GM23338 (cell line): ENCODE results near the gene CES2. TPM values are rescaled to one million over a fixed set of nuclear protein-coding genes. Genes with fewer than 3 reads are reported as not detected.

Experiments
- ATAC-seq: fragments of 200-7000 bp; cut with Tn5 transposase; 3 replicates; pipeline ENCODE4 v1.9.1; 2020
- DNase-seq: peaks from one replicate; pipeline ENCODE4 v3.0.0-alpha.2; 2015; ENCODE audit warnings: low spot score
- H2AFZ ChIP-seq: fragments of 200-600 bp; sonication (generic); 2 replicates; pipeline ENCODE4 v1.8.0; 2016; ENCODE audit warnings: antibody characterized with exemption, mild to moderate bottlenecking, moderate library complexity
- H3F3A ChIP-seq: fragments of 200-600 bp; sonication (generic); replicated peaks from 2 replicates; pipeline ENCODE4 v1.8.0; 2017; ENCODE audit warnings: antibody characterized with exemption, mixed run types, low read depth
- H3K27ac ChIP-seq: fragments of 200-600 bp; sonication (generic); 2 replicates; pipeline ENCODE4 v1.6.1; 2016; ENCODE audit warnings: low read depth
- H3K27me3 ChIP-seq: fragments of 200-600 bp; sonication (generic); 2 replicates; pipeline ENCODE4 v1.8.0; 2016; ENCODE audit warnings: mild to moderate bottlenecking, mixed run types, moderate library complexity; ENCODE audit not compliant: insufficient read depth
- H3K36me3 ChIP-seq: fragments of 200-600 bp; sonication (generic); 2 replicates; pipeline ENCODE4 v1.8.0; 2016; ENCODE audit warnings: mild to moderate bottlenecking; ENCODE audit not compliant: insufficient read depth
- H3K4me1 ChIP-seq: fragments of 200-600 bp; sonication (generic); 2 replicates; pipeline ENCODE4 v1.8.0; 2016; ENCODE audit warnings: mild to moderate bottlenecking, moderate library complexity; ENCODE audit not compliant: insufficient read depth
- H3K4me2 ChIP-seq: fragments of 200-600 bp; sonication (generic); 2 replicates; pipeline ENCODE4 v1.7.1; 2017; ENCODE audit warnings: mixed run types
- H3K4me3 ChIP-seq: fragments of 200-600 bp; sonication (generic); 2 replicates; pipeline ENCODE4 v1.6.1; 2016; ENCODE audit warnings: mixed run types
- H3K79me2 ChIP-seq: fragments of 200-600 bp; sonication (generic); replicated peaks from 2 replicates; pipeline ENCODE4 v1.8.0; 2017; ENCODE audit warnings: mild to moderate bottlenecking; ENCODE audit not compliant: insufficient read depth
- H3K9me2 ChIP-seq: fragments of 200-600 bp; sonication (generic); 2 replicates; pipeline ENCODE4 v1.8.0; 2017; ENCODE audit not compliant: insufficient read depth
- H4K20me1 ChIP-seq: fragments of 200-600 bp; sonication (generic); replicated peaks from 2 replicates; pipeline ENCODE4 v1.8.0; 2017; ENCODE audit warnings: mild to moderate bottlenecking; ENCODE audit not compliant: insufficient read depth
- H3K27ac Mint-ChIP-seq: 2 replicates; pipeline ENCODE4 v1.8.0; 2020; ENCODE audit warnings: inconsistent platforms, mild to moderate bottlenecking, moderate library complexity, mixed read lengths
- H3K27me3 Mint-ChIP-seq: 3 replicates; pipeline ENCODE4 v1.8.0; 2022; ENCODE audit warnings: low read depth, mild to moderate bottlenecking, moderate library complexity, mixed read lengths, inconsistent platforms; ENCODE audit not compliant: insufficient read depth, poor library complexity
- H3K36me3 Mint-ChIP-seq: 3 replicates; pipeline ENCODE4 v1.8.0; 2021; ENCODE audit warnings: low read depth, mild to moderate bottlenecking, inconsistent platforms, moderate library complexity, mixed read lengths
- H3K4me1 Mint-ChIP-seq: 3 replicates; pipeline ENCODE4 v1.8.0; 2020; ENCODE audit warnings: mild to moderate bottlenecking, inconsistent platforms, mixed read lengths
- H3K4me3 Mint-ChIP-seq: 3 replicates; pipeline ENCODE4 v1.8.0; 2021; ENCODE audit warnings: moderate library complexity, mild to moderate bottlenecking, inconsistent platforms, mixed read lengths
- H3K9me3 Mint-ChIP-seq: 3 replicates; pipeline ENCODE4 v1.8.0; 2020; ENCODE audit warnings: moderate library complexity, mild to moderate bottlenecking, inconsistent platforms, mixed read lengths
- CREB1 ChIP-seq: fragments of 250-450 bp; sonication (Bioruptor Pico); IDR thresholded peaks from 2 replicates; pipeline ENCODE4 v1.5.0; 2020; ENCODE audit warnings: low read depth, mild to moderate bottlenecking, moderate library complexity
- CTCF ChIP-seq, 2 experiments: fragments of 200-600 bp in 1 of 2; sonication (generic) in 1 of 2; conservative IDR thresholded peaks; 2 replicates each; pipeline versions ENCODE4 v1.5.1 to v1.6.1; 2016 to 2017; ENCODE audit warnings: antibody characterized with exemption in 2 of 2, low read depth in 2 of 2, mild to moderate bottlenecking in 2 of 2, moderate library complexity in 1 of 2
- EZH2 ChIP-seq: fragments of 200-600 bp; sonication (generic); IDR thresholded peaks from one replicate; pipeline ENCODE4 v1.8.0; 2017; ENCODE audit warnings: antibody characterized with exemption, mild to moderate bottlenecking, low read depth; ENCODE audit not compliant: unreplicated experiment
- EZH2phosphoT487 ChIP-seq: fragments of 200-600 bp; sonication (generic); IDR thresholded peaks from one replicate; pipeline ENCODE4 v1.8.1; 2018; ENCODE audit warnings: antibody characterized with exemption; ENCODE audit not compliant: unreplicated experiment
- NANOG ChIP-seq: IDR thresholded peaks from 2 replicates; pipeline ENCODE4 v1.6.1; 2016; ENCODE audit warnings: antibody characterized with exemption, borderline replicate concordance
- STAT1 ChIP-seq: IDR thresholded peaks from one replicate; pipeline ENCODE4 v1.6.1; 2016; ENCODE audit warnings: antibody characterized with exemption; ENCODE audit not compliant: unreplicated experiment
- ZNF114 ChIP-seq: fragments of 250-450 bp; sonication (Bioruptor Pico); IDR thresholded peaks from 2 replicates; pipeline ENCODE4 v1.5.0; 2020; ENCODE audit warnings: mild to moderate bottlenecking, moderate library complexity
- ZNF331 ChIP-seq: fragments of 250-450 bp; sonication (Bioruptor Pico); IDR thresholded peaks from 2 replicates; pipeline ENCODE4 v1.5.0; 2020; ENCODE audit warnings: low read depth, mild to moderate bottlenecking, moderate library complexity
- polyA plus RNA-seq: library from polyadenylated mRNA; unstranded; fragments of >200 nt; fragmentation: Nextera tagmentation; extraction: Ambion mirVana; gene quantifications from 2 replicates; pipeline ENCODE4 v1.2.1, GENCODE V29; 2016
- total RNA-seq: library from RNA; depleted of rRNA; stranded (reverse); fragments of >200 nt; shearing (Covaris generic); gene quantifications from 2 replicates; pipeline ENCODE4 v1.2.3, GENCODE V29; 2014

The CES2 gene
- total and polyA plus RNA-seq, 2 experiments from 2014 or later = 5.0 to 9.3 TPM

GRCh38 chr16:66932076-66932475 lies 3.2 kb upstream of the CES2 start:
- Mint-ChIP-seq H3K9me3 (no peaks in the 10 kb centered on the region), H3K27me3 (peaks cover 40% of the 10 kb centered on the region), H3K4me1 (peaks cover 18% of the 10 kb centered on the region), H3K36me3 (peaks cover 5% of the 10 kb centered on the region; the same call in 1 of the 3 replicates), H3K27ac (no peak overlapping the region), H3K4me3 (no peak overlapping the region)
- Histone ChIP-seq H3K27me3 (peaks cover 33% of the 10 kb centered on the region), H3K9me2 (no peaks in the 10 kb centered on the region), H3K79me2 (peaks cover 3% of the 10 kb centered on the region; the same call in 1 of the 2 replicates), H3K27ac (no peak overlapping the region), H3K4me2 (no peak overlapping the region), H3K4me1 (peaks cover 8% of the 10 kb centered on the region), H3K36me3 (no peaks in the 10 kb centered on the region), H3F3A (0 out of 2 replicates have a peak, but pooled peaks cover 6% of the 10 kb centered on the region), H4K20me1 (peaks cover 7% of the 10 kb centered on the region), H3K4me3 (no peak overlapping the region), H2AFZ (no peak overlapping the region)
- ATAC-seq (no peak), DNase-seq (no peak)
- TF ChIP-seq CREB1 (CRISPR knock-in tag) (no peak), ZNF114 (CRISPR knock-in tag) (no peak), EZH2 (no peak)

- no peak for DNase-seq
- Mint-ChIP-seq H3K27ac (peak overlapping the region; percentile 87), H3K36me3 (peaks cover 5% of the 10 kb centered on the region; the same call in 1 of the 3 replicates), H3K9me3 (no peaks in the 10 kb centered on the region), H3K4me3 (peak overlapping the region; percentile 98), H3K4me1 (peaks cover 12% of the 10 kb centered on the region), H3K27me3 (peaks cover 38% of the 10 kb centered on the region)
- Histone ChIP-seq H3K4me3 (peak overlapping the region; percentile 91), H3K79me2 (peaks cover 3% of the 10 kb centered on the region; the same call in 1 of the 2 replicates), H3K9me2 (no peaks in the 10 kb centered on the region), H3K36me3 (no peaks in the 10 kb centered on the region), H4K20me1 (peaks cover 10% of the 10 kb centered on the region), H3F3A (0 out of 2 replicates have a peak, but pooled peaks cover 6% of the 10 kb centered on the region), H2AFZ (peak overlapping the region; percentile 93), H3K4me2 (peak overlapping the region; percentile 96), H3K27ac (no peak overlapping the region), H3K4me1 (peaks cover 8% of the 10 kb centered on the region), H3K27me3 (peaks cover 27% of the 10 kb centered on the region)
- TF ChIP-seq EZH2phosphoT487 = no peak
- no peak for TF ChIP-seq ZNF114 (CRISPR knock-in tag)
- TF ChIP-seq ZNF331 (CRISPR knock-in tag) = no peak
- no peak for TF ChIP-seq STAT1
- no peak for TF ChIP-seq CTCF (conservative IDR thresholded peaks at IDR 0.05; ENCODE audit: low read depth in 2 of 2)
- no peak for TF ChIP-seq NANOG
- ATAC-seq = no peak; the same call in 2 of the 3 replicates
Observed at GRCh38 chr16:66933776-66934137, 1.6 kb upstream of the CES2 start.
